VCaP (cell line): ENCODE data around the gene HEBP1.
A peak's percentile ranks its signal among the peaks of the same experiment; 100 is the strongest.

Source experiments
- H3K27ac ChIP-seq: fragments of 450-650 bp; 2 replicates; pipeline ENCODE4 v1.5.1; 2017
- TF ChIP-seq, protein P1 (sequence below): fragments of 450-650 bp; conservative IDR thresholded peaks from 2 replicates; pipeline ENCODE4 v1.5.1; 2017; ENCODE audit warnings: mild to moderate bottlenecking, moderate library complexity

Gene HEBP1

DNA sequence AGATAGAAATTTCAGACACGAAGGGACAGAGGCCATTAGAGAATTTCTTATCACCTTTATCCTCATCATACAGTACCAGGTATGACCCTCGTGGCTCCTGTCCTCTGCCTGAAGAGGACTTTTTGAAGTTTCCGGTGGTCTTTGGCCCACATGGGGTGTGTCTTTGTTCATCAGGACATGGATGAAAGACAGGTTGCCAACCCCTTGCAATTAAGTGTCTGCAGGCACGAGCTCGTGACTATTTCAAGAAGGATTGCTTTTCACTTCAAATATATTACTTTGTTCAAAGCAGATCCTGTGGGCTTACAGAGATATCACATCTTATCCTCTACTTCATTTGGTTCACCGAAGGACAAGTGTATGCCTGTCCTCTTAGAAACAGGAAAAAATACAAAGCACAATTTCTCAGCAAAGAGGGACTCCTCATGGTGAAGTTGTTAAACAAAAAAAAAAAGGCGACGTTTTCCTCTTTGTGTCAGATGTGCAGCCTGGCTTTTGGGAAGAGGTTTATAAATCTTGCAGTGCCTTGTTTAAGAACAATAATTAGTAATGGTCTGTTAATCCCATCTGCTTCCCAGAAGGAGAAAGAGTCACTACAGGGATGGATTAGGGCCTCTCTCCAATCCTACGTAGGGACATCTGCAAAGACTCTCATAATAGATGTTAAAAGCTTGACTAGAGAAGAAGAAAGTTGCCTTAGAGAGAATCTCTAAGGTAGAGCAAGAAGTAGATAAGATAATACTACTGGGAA is 30.7 kb upstream of the HEBP1 start:
- TF ChIP-seq, protein P1, sequence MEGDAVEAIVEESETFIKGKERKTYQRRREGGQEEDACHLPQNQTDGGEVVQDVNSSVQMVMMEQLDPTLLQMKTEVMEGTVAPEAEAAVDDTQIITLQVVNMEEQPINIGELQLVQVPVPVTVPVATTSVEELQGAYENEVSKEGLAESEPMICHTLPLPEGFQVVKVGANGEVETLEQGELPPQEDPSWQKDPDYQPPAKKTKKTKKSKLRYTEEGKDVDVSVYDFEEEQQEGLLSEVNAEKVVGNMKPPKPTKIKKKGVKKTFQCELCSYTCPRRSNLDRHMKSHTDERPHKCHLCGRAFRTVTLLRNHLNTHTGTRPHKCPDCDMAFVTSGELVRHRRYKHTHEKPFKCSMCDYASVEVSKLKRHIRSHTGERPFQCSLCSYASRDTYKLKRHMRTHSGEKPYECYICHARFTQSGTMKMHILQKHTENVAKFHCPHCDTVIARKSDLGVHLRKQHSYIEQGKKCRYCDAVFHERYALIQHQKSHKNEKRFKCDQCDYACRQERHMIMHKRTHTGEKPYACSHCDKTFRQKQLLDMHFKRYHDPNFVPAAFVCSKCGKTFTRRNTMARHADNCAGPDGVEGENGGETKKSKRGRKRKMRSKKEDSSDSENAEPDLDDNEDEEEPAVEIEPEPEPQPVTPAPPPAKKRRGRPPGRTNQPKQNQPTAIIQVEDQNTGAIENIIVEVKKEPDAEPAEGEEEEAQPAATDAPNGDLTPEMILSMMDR: no peak
- H3K27ac ChIP-seq: no peak overlapping the region

DNA sequence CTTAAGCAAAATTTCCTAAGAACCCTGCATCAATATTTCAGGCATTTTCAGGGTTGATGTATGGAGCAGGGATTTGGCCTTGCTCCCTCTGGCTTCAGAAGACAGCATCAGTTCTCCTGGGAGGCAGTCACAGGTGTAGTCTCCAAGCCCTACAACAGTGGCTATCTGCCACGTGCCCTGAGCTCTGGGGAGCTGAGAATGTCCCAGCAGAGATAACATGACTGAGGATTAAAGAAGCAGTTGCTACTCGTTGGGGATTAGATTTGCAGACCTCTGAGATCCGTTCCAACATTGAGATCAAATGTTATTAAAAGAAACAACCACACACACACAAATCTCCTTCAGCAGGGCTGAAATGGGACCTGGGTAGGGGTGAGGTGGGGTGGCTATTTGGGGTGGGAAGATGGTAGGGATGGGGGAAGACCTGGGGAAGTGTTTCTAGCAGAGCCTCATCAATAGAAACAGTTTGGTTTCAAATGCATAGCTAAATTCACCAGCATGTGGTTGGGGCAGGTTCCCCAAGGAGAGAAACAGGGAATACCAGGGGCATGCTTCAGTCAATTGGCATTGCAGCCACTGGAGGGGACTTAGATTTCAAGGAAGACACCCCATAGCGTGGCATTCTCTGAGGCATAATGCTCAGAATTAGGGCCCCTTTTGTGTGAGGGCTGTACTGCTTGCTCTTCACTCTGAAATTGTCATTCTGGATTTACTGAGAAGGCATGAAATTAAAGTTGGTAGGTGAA is 28.9 kb upstream of the HEBP1 start:
- no peak overlapping the region for H3K27ac ChIP-seq
- TF ChIP-seq, protein P1: no peak

DNA sequence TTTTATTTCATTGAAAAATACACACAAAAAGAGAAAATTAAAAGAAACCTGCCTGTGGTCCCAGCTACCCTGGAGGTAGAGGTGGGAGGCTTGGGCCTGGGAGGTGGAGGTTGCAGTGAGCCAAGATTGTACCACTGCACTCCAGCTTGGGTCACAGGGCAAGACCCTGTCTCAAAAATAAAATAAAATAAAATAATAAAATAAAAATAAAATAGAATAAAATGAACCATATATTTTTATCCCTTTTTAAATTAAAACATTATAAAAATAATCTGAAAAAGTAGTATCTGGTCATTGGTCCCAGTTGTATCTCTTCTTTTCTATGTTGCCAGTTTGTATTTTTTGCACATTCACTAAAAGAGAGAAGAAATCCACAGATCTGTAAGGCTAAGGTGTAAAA is 27.4 kb upstream of the HEBP1 start:
- H3K27ac ChIP-seq: no peak overlapping the region
- TF ChIP-seq, protein P1: no peak

DNA sequence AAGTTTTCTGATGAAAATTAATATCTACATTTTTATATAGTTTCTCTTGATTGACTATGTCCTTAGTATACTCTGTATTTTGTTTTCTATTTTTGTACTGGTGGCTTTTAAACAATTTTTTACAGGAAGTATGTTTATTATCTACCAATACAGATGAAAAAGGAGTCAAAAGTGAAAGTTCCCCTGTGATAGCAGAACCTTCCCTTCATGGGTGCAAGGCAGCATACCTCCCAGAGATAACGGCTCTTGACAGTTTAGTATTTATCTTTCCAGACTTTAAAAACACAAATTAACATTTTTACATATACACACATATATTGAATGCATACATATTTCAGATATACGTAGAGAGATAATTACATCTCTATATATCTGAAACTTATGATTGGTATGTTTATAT is 27.0 kb upstream of the HEBP1 start:
- H3K27ac ChIP-seq: no peak overlapping the region
- TF ChIP-seq, protein P1: no peak

DNA sequence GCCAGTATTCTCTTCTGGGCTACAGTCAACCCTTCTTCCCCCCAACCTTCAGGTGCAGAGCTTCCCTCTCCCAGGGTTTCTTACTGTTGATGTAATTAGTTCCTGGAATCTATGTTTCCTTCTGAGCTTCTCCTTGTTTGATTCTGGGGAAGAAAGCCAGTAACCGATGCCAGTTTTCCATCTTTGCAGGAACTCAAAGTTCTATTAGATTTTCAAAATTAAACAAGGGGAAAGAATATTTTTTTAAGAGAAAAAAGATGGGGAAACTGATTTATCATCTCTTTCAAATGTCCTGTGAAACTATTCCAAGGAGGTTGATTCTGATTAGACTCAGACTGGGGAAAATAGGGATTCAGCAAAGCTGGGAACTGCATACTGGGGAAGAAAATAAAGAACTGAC is 26.2 kb upstream of the HEBP1 start:
- peak overlapping the region; percentile 7; the same call in 1 of the 2 replicates for H3K27ac ChIP-seq
- TF ChIP-seq, protein P1: no peak

DNA sequence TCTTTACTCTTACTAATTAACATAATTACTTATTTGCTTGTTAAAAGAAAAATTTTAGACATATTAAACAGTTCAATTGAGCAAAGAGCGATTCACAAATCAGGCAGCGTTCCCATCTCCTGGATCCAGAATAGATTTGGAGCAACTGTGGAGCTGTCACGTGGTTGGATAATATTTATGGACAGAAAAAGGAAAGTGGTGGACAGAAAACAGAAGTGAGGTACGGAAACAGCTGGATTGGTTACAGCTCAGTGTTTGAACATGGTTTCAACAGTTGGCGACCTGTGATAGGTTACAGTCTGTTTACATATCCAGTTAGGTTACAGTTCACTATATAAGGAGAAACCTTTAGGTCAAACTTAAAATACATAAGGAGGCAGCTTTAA is 24.5 kb upstream of the HEBP1 start:
- TF ChIP-seq, protein P1: peak; percentile 34

DNA sequence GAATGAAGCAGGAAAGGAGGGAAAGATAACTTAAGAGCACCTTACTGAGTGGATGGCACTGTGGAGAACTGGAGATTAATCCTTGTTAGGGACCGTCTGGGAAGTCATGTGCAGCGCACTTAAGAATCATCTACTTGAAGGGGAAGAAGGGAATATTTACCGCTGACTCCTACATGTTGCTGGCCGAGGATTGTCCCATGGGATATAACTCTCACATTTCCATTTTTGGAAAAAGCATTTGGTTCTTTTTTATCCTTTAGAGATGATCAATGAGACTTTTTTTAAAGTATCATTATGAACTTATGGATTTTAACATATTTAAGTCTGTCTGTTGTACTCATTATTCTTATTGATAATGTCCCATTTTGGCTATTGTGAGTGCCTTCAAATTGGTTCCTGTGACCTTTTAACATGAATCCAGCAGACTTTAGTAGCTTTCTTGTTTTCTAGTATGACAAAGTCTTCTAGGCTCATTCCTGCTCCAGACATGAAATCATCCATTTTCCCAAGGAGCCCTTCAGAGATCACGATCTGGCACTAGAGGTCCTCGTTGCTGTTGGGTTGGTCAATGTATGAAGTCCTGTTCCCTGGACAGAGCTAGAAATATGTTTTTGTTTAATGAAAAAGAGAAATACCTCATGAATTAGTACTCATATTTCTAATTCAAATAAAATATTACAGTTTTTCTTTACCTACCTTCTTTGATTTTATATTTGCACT is 23.9 kb upstream of the HEBP1 start:
- no peak overlapping the region for H3K27ac ChIP-seq
- TF ChIP-seq, protein P1: peak; percentile 72

More for the DNA sequence above, 24.5 kb upstream of the HEBP1 start:
- no peak overlapping the region for H3K27ac ChIP-seq
